Motor neuron (in vitro differentiated cells): ENCODE data around the gene CYP8B1. TPM values are rescaled to one million over a fixed set of nuclear protein-coding genes. Genes with fewer than 3 reads are reported as not detected.

Source experiments
- ATAC-seq, 8 experiments: fragments of 200-7000 bp; cut with Tn5 transposase; replicated peaks in 6 of 8; 2 replicates each; pipeline ENCODE4 v1.8.0; 2021; ENCODE audit warnings: mild to moderate bottlenecking in 8 of 8, moderate library complexity in 8 of 8
- H3K27ac ChIP-seq, 2 donors: fragments of 250-450 bp; sonication (Bioruptor Pico); 2 replicates each; pipeline ENCODE4 v1.9.0; 2021; ENCODE audit warnings: antibody characterized with exemption in 2 of 2, mild to moderate bottlenecking in 2 of 2, moderate library complexity in 1 of 2
- H3K4me1 ChIP-seq, 2 donors: fragments of 250-450 bp; sonication (Bioruptor Pico); replicated peaks in 1 of 2; 2 replicates each; pipeline ENCODE4 v1.6.1; 2021; ENCODE audit warnings: antibody characterized with exemption in 2 of 2, mild to moderate bottlenecking in 2 of 2, moderate library complexity in 1 of 2
- H3K4me3 ChIP-seq, 5 donors: fragments of 250-450 bp; sonication (Bioruptor Pico); 2 replicates each; pipeline ENCODE4 v1.9.0; 2021; ENCODE audit warnings: antibody characterized with exemption in 5 of 5, mild to moderate bottlenecking in 5 of 5, moderate library complexity in 4 of 5
- WGBS, 10 experiments: fragments of 450-650 bp; shearing (Covaris generic); methylation state at CpG; one replicate each; pipeline ENCODE4 v1.0.0; 2022; 5-methylcytosine and 5-hydroxymethylcytosine counted together
- in situ Hi-C, 9 experiments: fragments of 400-800 bp; cut with MboI; loops; one replicate each; pipeline ENCODE4 v1.15.0; 2021; ENCODE audit warnings: low sequenced_read_pairs in 9 of 9, low pct_unique_long_range_greater_than_20kb in 2 of 9; ENCODE audit not compliant: unreplicated experiment in 9 of 9
- total RNA-seq, 8 experiments: library from RNA; unstranded; fragments of 300-600 nt; gene quantifications; 2 replicates each; pipeline versions ENCODE4 v1.2.3 to v1.2.4, GENCODE V29; 2022

CYP8B1 gene
- total RNA-seq, 8 experiments from 2014 or later = 0.05 to 0.81 (median 0.14) TPM; not detected in 1

DNA sequence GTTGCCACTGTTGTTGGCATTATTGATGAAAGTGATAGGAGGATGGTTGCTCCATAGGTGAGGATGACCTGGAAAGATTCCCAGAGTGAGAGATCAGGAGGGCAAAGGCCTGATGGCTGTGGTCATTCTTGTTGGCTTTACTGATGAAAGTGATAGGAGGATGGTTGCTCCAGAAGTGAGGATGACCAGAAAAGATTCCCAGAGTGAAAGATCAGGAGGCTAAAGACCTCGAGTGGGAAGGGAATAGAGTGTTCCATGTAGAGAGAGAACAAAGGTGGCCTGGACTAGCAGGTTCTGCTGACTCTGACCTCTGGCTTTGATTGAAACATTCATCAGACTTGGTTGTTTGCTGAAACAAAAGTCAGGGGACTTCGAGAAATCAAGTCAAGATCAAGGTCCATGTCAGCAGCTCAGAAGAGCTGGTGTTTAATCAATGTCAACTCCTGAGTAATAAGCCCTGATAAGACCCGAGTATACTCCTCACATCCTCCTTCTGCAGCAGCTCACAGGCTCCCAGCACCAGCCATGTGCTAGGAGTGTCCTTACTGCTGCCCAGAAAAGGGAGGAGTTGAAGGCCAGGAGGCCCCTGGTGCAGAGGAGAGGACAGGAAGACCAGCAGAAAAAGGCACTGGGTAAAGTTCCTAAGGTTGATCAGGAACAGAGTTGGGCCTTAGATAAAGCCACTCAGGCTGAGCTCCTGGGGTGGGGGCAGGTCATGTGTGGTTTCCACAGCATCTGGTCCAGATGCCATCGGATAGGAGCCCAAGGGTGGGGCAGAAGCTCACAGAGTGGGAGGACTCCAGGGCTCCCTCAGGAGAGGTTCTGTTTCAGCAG lies 19.9 kb downstream of the CYP8B1 start:
- in situ Hi-C loops = no loop called here
- Histone ChIP-seq H3K4me1 (no peaks in the 10 kb centered on the region), H3K27ac (no peak overlapping the region), H3K4me3 (no peak overlapping the region)
- WGBS, 10 experiments = 0 to 100% (median 58%) methylated on average over 1 to 2 of the region's 4 CpGs; no CpG with 5 or more reads in 1 of the 10 experiments
- peak in 2 of 8 experiments; percentile 51 to 69 for ATAC-seq

DNA sequence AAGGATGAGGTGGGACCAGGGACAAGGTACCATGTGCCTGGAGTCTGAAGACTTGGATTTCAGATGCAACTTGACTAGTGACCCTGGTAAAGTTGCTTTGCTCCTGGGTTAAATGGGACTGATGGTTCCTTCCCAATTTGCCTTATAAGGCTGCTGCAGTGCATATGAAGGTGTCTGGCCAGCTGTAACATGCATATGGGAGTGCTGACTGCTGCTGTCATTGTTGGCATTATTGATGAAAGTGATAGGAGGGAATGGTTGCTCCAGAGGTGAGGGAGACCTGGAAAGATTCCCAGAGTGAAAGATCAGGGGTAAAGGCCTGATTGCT lies 20.5 kb downstream of the CYP8B1 start:
- in situ Hi-C loops = no loop called here
- no peak for ATAC-seq

DNA sequence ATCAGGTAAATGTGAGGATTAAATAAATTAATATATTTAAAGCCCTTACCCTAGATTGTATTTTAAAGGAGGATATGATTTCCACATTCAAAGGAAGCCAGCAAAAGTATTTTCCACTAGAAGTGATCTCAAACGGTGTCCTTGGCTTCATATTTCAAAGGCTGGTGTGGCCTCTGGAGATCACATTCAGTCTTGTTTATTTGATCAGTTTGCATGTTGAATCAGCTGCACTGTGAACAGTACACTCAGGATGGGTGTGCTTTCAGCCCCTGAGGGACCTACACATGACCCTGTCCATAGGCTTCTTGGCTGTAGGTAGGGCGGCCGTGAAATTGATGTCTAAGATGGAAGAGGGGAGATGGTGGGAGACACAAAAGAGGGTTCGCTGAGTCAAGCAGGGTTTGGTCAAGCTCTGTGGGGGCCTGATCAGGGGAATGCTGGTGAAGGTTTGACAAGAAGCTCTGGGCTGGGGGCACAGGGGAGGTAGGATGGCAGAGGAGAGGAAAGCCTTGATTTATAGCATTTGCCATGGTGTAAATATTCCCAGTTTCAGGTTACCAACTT lies 21.9 kb downstream of the CYP8B1 start:
- Histone ChIP-seq H3K4me1 (no peaks in the 10 kb centered on the region), H3K4me3 (no peak overlapping the region), H3K27ac (no peak overlapping the region)
- in situ Hi-C loops = no loop called here
- peak in 2 of 8 experiments; percentile 39 to 56 for ATAC-seq
- 0 to 90% (median 50%) methylated on average over 1 to 4 of the region's 4 CpGs; no CpG with 5 or more reads in 4 of the 10 experiments for WGBS, 10 experiments

More for the DNA sequence above, 20.5 kb downstream of the CYP8B1 start:
- no peak overlapping the region for H3K4me3 ChIP-seq
- H3K27ac ChIP-seq = no peak overlapping the region
- H3K4me1 ChIP-seq = no peaks in the 10 kb centered on the region

DNA sequence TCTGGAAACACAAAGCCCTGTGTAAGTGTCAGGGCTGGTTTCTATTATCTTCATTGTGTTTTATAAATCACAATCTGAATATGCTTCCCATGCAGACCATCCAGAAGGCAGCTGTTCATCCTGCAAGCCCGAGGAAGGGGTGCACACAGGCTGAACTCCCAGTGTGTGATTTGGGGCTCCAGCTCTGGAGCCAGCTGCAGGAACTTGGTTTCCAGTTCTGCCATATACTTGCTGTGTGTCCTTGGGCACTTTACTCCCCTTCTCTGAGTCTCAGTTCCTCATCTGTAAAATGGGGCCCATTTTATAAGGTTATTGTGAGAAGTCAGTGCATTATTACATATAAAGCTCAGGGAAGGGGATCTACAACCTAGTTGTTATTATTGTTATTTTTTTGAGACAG lies 22.6 kb downstream of the CYP8B1 start:
- H3K4me3 ChIP-seq = no peak overlapping the region
- no peak for ATAC-seq
- no peaks in the 10 kb centered on the region for H3K4me1 ChIP-seq
- 0 to 100% (median 75%) methylated on average over 1 of the region's 1 CpG; no CpG with 5 or more reads in 6 of the 10 experiments for WGBS, 10 experiments
- in situ Hi-C loops = no loop called here
- H3K27ac ChIP-seq = no peak overlapping the region

DNA sequence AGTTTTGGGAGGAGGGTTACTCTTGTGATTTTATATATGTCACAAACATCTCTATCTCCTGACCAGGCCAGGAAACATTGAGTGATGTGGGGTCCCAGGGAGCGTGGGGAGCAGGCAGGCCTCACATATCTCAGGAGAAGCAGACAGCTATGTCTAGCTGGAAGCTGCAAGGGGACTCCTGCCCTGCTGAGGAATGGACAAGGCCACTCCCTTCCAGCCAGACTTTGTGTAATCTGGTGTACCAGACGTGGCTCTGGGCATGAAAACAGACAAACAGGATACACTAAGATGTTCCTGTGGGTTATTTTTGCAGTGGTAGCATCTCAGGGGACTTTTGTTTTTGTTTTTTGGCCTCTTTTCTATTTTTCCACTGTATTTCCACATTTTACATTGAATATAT lies 23.2 kb downstream of the CYP8B1 start:
- in situ Hi-C loops = no loop called here
- Histone ChIP-seq H3K27ac (no peak overlapping the region), H3K4me3 (no peak overlapping the region), H3K4me1 (no peaks in the 10 kb centered on the region)
- peak in 3 of 8 experiments; percentile 34 to 77 (median 74) for ATAC-seq
- WGBS, 10 experiments = 0 to 100% (median 38%) methylated on average over 1 to 2 of the region's 2 CpGs; no CpG with 5 or more reads in 4 of the 10 experiments

DNA sequence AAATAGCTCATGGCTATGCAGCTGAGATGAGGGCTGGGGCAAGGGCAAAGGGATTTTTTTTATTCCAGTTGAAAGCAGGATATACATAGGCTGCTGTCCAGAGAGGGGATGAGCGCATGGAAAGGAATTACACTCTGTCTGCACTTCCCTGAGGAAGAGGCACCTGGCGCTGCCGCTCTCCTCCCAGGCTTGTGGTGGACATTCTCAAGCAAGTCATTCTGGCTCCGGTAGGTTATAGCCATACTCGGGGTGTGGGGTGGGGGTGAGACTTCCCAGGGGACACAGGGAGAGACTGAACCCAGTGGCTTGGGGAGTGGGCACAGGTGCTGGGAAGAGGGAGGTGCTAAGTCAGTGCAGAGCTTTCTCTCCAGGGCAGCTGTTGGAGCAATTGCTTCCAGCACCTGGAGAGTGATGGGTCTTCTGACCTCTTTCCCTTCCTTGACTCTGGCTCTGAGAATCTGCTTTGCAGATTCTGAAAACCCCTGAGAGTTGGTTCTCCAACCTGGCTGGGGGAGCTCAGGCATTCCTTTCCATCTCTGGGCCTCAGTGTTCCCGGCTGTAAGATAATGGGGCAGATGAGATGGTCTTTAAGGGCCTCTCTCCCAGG lies 24.3 kb downstream of the CYP8B1 start:
- Histone ChIP-seq H3K4me3 (no peak overlapping the region), H3K27ac (no peak overlapping the region), H3K4me1 (no peaks in the 10 kb centered on the region)
- in situ Hi-C loops = no loop called here
- no peak for ATAC-seq
- WGBS, 10 experiments = 50 to 100% (median 88%) methylated on average over 1 to 4 of the region's 6 CpGs; no CpG with 5 or more reads in 5 of the 10 experiments

DNA sequence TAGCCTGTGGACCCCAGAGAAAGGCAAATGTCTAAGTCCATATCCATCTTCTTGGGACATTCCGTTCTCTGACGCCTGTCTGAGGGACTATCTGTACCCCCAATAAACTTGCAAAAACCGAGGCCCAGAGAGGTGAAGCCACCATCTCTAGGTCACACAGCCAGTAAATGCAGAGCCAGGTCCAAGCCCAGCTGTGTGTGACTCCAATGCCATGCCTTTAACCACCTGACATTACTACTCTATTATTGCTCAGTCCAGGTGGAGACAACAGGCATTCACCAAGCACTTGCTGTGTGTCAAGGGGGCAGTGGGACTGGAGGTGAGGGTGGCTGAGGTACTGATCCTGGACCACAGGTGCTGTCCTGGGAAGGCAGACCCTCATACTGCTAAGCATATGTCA lies 25.4 kb downstream of the CYP8B1 start:
- ATAC-seq = no peak
- in situ Hi-C loops = no loop called here
- Histone ChIP-seq H3K4me3 (no peak overlapping the region), H3K4me1 (no peaks in the 10 kb centered on the region), H3K27ac (no peak overlapping the region)
- 40 to 72% methylated on average over 1 to 3 of the region's 3 CpGs; no CpG with 5 or more reads in 8 of the 10 experiments for WGBS, 10 experiments

DNA sequence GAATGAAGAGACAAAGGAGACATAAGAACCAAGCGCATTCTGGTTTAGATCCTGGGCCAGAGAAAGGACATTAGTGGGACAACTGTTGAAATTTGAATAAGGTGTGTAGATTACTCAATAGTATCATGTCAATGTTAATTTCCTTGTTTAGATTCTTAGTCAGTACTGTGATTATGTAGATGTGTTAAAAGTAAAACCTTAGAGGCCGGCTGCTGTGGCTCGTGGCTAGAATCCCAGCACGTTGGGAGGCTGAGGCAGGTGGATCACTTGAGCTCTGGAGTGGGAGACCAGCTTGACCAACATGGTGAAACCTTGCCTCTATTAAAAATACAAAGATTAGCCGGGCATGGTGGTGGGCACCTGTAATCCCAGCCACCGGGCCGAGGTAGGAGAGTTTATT lies 26.7 kb downstream of the CYP8B1 start:
- 60 to 93% (median 87%) methylated on average over 1 to 7 of the region's 7 CpGs; no CpG with 5 or more reads in 2 of the 10 experiments for WGBS, 10 experiments
- ATAC-seq = no peak
- in situ Hi-C loops = no loop called here
- Histone ChIP-seq H3K27ac (no peak overlapping the region), H3K4me1 (no peaks in the 10 kb centered on the region), H3K4me3 (no peak overlapping the region)

DNA sequence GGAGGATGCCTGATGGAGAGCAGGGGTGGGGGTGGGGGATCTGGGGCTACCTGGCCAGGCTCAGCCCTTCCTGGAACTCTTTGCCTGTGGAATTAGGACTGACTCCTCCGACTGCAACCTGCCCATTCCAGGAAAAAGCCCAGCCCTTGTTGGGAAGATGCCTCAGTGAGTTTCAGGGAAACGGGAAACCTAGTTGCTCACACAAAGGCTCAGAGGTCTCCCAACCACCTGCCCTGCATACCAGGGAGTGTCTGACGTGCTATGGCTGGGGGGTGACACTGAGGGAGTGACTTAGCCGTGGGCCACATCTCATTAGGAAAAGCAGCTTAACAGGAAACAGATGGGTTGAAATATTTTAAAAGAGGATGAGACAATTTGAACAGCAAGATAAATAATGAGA lies 27.9 kb downstream of the CYP8B1 start:
- 0 to 100% (median 50%) methylated on average over 1 to 2 of the region's 4 CpGs; no CpG with 5 or more reads in 4 of the 10 experiments for WGBS, 10 experiments
- in situ Hi-C loops = no loop called here
- peak in 3 of 8 experiments; percentile 61 to 78 (median 73) for ATAC-seq
- no peak overlapping the region for H3K27ac ChIP-seq
- H3K4me3 ChIP-seq = no peak overlapping the region
- no peaks in the 10 kb centered on the region for H3K4me1 ChIP-seq

DNA sequence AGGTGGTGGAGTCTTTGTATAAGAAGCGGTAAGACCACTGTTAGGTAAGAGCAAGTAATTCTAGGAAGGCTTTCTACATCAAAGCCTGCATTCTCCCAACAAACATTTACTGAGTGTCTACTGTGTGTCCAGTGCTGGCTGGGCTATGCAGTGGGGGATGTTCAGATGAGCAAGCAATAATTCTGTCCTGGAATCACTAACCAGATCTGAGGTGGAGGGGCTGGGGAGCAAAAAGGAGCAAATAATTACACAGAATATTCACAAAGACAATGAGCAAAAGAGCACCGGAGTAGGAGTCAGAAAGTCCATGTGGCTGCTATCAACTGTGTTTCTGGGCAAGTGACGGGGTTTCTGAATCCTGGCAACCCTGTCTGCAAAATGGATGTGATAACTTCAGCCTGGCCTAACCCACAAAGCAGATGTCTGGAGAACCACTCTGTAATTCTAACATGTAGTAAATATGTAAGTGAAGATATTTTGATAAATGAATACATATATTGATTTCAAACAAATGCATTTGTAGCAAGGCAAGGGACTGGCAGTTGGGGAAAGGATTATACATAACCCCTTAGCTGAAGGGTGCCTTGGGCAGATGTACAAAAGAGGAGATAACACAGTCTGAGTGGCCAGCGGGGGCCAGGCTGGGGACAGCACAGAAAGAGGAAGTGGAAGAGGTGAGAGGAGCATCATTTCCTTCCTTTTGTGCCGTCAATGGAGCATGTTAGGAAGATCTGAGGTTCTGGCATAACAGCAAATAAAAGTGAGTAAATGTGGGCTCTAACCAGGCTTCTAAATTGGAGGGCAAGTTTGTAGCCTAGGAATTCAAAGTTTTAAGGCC lies 28.8 kb downstream of the CYP8B1 start:
- 6 to 83% (median 33%) methylated on average over 1 to 4 of the region's 5 CpGs; no CpG with 5 or more reads in 1 of the 10 experiments for WGBS, 10 experiments

DNA sequence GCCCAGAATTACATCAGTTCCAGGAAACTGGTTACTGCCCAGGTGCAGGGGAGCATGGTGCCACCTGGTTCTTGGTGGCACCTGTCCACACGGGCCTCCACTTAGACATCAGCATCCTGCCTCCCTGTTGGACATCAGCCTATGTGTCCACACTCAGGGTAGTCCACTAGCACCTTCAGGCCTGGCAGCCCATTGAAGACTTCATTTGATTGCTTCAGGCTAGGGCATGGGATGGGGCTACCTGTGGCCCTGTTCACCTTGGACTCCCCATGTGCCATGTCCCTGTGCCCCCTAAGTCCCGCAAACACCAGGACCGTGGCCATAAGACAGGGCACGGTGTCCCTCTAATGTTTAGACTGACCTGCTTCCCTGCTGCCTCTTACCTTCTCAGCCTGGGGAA lies 30.9 kb downstream of the CYP8B1 start:
- Histone ChIP-seq H3K4me3 (no peak overlapping the region), H3K4me1 (no peaks in the 10 kb centered on the region), H3K27ac (no peak overlapping the region)
- WGBS, 10 experiments = 60 to 100% (median 85%) methylated on average over 1 to 4 of the region's 4 CpGs; no CpG with 5 or more reads in 4 of the 10 experiments
- in situ Hi-C loops = no loop called here
- no peak for ATAC-seq

More for the DNA sequence above, 28.8 kb downstream of the CYP8B1 start:
- in situ Hi-C loops = no loop called here
- peak in 1 of 8 experiments; percentile 16 for ATAC-seq
- Histone ChIP-seq H3K27ac (no peak overlapping the region), H3K4me3 (no peak overlapping the region), H3K4me1 (no peaks in the 10 kb centered on the region)

DNA sequence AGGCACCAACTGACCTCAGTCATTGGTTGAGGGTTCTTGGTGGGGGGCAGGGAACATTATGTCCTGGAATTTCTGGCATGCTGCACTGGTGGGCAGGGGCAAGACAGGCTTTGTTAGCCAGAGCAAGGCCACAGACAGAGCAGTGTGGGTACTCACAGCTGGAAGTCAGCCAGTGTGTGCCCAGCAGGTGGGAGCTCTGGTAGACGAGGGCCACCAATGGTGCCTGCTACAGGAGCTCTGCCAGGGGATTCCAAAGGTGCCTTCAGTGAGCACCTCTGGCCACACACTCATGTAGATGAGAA lies 31.3 kb downstream of the CYP8B1 start:
- WGBS, 10 experiments = 40% methylated on average over 1 of the region's 1 CpG; no CpG with 5 or more reads in 8 of the 10 experiments
- Histone ChIP-seq H3K4me3 (no peak overlapping the region), H3K27ac (no peak overlapping the region), H3K4me1 (no peaks in the 10 kb centered on the region)
- no peak for ATAC-seq
- in situ Hi-C loops = no loop called here
